Thyroid gland (tissue), 4 donors: Measurements from ENCODE around the gene CMPK1.

Experiments
- CTCF ChIP-seq, 6 experiments: fragments of 200-600 bp in 3 of 6; fragments of 450-650 bp in 3 of 6; sonication (generic) in 3 of 6; IDR thresholded peaks; one replicate each; pipeline ENCODE4 v1.5.1; 2016 to 2019; ENCODE audit warnings: antibody characterized with exemption in 6 of 6, mild to moderate bottlenecking in 2 of 6, inconsistent platforms in 1 of 6, moderate library complexity in 1 of 6
- POLR2A ChIP-seq, 2 donors: fragments of 450-650 bp; IDR thresholded peaks; one replicate each; pipeline ENCODE4 v1.6.1; 2017; ENCODE audit warnings: antibody characterized with exemption in 2 of 2, mild to moderate bottlenecking in 2 of 2, moderate library complexity in 1 of 2

- TF ChIP-seq POLR2A (IDR thresholded peaks at IDR 0.05) (no peak), CTCF (IDR thresholded peaks at IDR 0.05) (no peak)
These were observed 61.8 kb downstream of the CMPK1 start for GRCh38 chr1:47395433-47395832.
